GM21360 (cell line): ENCODE measurements around the gene CDH22.

Experiments
- ATAC-seq: cut with Tn5 transposase; IDR thresholded peaks from one replicate; pipeline ENCODE4 v1.9.1; 2021; ENCODE audit warnings: mild to moderate bottlenecking, moderate library complexity; ENCODE audit not compliant: unreplicated experiment

The CDH22 gene

DNA sequence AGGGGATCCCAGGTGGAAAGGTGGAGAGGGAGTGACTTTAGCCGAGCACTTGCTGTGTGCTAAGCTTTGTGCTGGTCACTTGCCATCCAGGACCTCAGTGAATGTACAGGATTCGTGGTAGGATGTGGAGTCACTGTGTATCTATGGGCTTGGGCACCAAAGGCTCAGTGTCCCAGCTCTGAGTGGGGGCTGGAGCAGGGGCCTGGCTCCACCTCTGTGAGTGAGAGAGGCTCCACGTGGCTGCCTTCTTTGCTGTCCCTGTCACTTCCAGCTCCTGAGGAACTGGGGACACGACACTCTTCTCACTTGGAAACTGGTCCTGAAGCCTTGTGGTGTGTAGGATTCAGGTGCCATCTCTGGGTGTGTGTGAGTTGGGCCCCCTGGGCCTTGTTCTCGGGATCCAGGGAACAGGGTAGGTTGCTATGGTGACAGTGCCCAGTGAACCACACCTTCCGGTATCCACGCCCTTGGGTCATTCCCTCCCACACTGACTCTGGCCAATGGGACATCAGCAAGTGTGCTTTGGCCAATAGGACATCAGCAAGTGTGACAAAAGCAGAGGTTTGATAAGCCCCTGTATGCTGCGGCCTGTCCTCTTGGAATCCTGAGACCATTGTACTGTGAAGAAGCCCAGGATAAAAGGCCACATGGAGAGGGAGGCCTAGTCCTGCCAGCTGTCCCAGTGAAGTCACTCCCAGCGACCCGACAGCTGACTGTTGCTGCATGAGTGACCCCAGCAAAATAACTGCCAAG, 87.7 kb downstream of the CDH22 start:
- no peak for ATAC-seq

DNA sequence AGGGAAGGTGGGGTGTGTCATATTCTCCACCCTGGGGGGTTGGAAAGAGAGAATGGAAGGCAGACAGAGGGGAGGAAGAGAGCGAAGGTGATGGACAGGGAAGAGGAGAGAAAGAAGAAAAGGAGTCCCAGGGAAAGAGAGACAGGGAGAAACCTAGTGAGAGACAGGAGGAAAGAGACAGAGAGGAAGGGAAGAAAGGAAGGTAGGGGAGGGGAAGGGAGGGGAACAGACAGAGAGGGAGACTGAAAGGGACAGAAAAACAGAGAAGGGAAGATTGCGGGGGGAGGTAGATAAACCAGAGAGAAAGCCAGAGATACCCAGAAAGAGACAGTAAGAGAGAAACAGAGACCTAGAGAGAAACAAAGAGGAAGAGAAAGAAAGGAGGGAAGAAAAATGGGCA, 88.4 kb downstream of the CDH22 start:
- ATAC-seq: no peak

DNA sequence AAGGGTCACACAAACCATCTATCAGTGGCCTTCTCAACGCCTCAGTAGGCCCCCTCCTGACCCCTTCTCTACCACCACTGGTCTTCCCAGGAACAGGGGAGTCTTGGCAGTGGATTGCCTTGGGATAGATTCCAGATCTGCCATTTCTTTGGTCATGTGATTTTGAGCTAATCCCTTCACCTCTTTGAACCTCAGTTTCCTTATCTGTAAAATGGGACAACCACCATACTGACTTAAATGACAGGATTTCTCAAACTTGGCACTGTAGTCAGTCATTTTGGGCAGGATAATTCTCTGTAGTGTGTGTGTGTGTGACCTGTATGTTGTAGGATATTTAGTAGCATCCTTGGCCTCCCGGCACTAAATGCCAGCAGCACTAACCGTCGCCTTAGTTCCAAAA, 89.1 kb downstream of the CDH22 start:
- no peak for ATAC-seq

DNA sequence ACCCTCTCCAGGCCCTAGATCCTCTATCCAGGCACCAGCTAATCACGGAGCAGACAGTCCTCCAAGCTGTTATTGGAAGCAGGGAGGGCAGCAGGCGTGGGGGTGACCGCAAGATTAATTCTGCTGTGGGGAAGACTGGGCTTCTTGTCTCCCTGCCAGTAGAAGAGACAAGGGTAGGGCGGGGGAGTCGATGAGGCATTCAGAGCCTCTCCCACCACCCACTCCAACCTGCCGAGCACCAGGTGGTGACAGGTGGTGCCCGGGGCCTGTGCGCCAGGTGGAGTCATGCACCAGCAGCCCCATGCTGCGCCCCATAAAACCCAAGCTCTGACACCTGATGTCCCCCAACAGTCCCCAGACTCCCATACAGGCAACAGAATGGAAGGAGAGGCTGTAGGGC, 89.6 kb downstream of the CDH22 start:
- ATAC-seq: no peak

DNA sequence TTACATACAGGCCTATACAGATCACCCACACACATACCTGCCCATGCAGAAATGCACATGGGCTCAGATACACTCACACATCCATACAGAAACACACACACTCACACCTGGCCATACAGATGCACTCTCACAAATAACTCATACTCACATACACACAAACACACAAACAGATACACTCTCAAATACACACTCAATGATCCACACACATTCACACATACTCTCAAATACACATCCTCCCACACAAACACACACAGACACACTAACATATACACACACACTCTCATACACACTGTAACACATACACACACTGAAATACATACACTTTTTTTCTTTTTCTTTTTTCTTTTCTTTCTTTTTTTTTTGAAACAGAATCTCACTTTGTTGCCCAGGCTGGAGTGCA, 90.7 kb downstream of the CDH22 start:
- ATAC-seq: no peak

DNA sequence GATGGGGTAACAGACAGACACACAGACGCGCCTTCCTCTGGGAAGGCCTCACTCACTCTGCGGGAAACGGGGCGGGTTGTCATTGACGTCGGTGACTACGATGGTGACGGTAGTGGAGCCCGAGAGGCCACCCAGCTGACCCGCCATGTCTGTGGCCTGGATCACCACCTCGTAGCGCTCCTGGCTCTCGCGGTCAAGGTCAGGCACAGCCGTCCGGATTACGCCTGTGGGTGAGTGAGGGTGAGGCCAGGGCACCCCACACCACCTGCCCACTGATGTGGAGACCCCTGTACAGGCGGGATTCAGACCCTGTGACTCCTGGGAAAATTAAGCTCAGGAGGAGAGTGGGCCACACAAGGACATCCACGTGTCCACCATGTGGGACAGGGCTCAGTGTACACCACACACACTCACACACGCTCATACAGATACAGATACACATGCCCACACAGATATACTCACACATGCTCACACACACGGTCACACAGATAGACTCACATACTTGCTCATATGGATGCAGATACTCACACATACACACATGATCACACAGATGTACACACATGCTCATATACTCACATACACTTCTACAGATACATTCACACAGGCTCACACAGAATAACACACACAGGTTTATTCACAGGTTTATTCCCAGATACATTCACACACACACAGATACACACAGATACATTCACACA, 91.4 kb downstream of the CDH22 start:
- ATAC-seq: no peak

DNA sequence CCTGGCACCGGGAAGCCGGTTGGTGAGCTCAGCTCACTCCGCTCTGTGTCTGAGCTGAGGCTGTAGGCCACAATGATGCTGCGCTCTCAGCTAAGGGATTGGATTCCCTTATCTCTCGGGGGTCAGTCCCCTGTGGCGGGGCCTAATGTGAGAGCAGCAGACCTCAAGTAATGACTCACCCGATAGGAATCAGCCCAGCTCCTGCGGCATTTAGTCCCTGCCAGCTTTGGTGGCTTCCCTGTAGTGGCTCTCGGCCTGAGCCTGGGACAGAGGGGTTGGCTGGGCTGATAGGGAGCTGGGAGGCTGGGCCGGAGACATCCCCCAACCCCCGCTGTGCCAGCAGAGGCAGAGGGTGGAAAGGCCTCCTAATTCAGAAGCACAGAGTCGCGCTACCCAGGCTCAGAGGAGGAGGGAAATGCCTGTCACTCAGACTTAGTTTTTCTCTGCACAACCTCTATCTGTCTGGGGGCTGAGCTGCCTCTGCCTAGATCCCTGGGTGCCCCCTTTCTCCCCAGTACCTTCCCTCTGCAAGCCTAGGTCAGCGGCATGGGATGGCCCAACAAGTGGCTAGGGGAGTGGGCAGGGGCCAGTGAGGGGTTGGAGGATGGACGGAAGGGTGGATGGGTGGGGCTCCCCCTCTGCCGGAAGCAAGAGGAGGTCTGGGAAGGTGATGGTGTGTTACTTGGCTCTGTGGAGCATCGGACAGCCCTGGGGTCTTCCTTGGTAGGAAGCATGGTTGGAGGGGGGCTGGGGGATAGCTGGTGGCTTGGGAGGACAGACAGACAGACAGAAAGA, 92.2 kb downstream of the CDH22 start:
- no peak for ATAC-seq

DNA sequence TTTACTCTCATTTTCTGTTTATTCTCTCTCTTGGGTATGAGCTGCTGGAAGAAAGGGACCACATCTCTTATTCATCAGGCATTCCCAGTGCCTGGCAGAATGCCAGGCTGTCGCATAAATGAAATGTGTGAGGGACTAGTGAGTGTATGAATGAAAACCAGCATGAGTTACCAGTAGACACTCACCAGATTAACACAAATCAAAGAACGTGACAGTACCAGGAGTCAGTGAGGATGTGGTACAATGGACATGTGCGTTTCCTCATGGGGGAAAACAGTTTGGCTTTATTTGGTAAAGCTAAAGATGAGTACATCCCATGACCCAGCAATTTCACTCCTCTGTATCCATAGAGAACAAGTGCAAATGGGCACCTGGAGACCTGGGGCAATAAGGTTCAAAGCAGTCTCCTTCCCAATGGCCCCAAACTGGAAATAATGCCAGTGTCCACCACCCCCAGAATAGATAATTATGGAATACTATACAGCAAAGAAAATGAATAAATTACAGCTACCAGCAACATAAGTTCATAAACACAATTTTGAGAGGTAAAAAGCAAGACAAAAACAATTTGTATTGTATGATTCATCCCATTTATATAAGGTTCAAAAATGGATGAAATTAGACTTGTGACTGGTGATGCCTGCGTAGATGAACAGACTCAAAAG, 93.3 kb downstream of the CDH22 start:
- no peak for ATAC-seq

DNA sequence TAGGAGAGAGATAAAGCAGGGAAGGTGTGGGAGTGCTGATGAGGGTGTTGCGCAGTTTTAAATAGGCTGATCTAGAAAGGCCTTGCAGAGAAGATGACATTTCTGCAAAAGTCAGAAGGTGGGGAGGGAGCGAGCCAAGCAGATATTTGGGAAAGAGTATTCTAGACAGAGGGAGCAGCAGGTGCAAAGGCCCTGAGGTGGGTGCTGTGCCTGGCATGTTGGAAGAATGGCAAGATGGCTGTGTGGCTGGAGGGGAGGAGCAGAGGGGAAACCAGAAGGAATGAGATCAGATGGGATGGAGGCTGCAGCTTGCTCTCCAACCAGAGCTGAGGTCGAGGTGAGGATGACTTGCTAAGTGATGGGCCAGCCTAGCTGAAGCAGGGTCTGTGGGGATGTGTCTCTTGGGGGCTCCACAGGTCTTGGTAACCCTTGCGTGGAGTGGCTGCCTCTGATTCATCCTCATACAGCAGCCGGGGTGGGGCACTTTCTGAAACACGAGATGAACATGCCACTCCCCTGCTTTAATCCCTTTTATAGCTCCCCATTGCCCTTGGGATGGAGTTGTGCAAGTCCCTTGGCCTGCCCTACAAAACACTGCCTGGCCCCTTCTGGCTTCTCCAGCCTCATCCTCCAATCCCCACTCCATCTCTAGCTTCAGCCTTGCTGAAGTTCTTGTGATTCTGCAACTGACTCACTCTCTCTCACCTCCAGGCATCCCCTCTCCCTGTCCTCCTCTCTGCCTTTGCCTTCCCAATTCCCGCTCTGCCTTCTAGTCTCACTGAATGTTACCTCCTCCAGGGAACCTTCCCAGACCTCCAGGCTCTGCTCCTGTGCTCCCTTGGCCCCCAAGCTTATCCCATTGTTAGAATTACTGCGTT, 94.1 kb downstream of the CDH22 start:
- no peak for ATAC-seq

DNA sequence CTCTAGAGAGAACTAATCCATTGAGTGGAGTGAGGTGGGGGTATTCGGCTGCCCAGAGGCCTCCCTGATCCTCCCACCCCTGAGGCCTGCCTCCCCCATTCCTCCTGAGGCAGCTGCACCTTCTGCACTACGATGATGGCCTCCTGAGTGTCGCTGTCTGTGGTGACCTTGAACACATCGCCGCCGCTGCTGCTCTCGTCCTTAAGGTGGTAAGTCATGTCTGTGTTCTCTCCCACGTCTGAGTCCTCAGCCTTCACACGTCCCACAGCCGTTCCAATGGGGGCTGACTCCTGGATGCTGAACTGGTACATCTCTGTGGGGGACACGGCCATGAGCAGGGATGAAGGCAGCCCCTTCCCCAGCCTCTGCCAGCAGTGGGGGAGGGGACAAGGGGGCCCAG, 95.4 kb downstream of the CDH22 start:
- ATAC-seq: no peak

DNA sequence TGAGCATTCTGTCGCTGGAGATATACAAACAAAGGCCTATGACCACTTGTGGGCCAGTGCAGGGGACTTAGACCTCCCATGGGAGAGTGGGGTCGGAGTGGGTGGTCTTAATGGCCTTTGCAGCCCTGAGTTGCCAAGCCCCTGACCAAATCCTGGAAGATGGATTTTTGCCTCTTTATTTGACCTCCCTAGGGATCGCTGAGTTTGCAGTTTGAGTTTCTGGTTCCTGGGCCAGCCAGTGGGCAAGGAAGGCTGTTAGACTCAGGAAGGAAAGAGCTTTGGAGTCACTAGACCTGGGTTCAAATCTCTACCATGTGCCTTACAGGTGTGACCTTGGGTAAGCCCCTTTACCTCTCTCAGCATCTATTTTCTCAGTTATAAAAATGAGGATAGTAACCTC, 96.0 kb downstream of the CDH22 start:
- no peak for ATAC-seq

DNA sequence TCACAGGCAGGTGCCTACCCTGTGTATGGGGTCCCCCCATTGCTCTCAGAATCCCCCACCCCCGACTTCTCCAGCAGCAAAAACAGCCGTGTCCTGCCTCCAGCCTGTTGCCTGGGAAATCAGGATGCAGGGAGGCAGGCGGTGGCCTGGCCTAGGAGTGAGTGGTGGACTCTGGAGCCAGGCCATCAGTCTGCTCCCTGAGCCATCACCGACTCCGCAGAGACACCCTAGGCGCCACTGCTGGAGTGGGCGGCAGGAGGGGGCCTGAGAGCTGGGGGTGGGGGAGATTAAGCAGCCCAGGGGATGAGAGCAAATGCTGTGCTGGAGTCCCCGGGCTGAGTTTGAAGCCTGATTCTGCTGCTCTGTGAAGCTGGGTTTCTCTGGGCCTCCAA, 97.0 kb downstream of the CDH22 start:
- no peak for ATAC-seq

DNA sequence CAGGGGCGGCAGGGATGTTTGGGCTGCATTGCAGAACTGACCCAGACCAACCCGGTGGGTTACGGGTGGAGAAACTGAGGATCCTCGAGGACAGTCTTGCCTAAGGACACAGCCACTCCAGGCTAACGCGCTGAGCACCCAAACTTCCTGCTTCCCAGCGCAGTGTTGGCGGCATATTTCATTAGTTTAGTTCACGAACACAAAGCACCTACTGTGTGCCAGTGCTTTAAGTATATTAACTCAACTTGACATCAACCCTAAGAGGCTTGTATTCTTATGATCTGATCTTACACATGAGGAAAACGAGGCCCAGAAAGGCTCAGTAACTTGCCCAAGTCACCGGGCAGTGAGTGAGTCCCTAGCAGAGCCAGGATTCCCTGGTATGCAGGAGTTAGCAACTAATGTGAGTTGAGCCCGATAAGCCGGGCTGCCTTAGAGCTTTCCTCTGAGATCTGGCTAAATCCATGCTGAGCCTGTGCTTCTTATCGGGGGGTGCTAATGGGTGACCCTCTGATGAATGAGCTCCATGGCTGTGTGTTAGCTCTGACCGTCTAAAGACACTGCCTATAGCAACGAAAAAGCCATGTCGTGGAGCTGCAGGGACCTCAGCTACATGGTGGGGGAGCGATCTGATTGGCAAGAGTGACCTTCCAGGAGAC, 97.5 kb downstream of the CDH22 start:
- no peak for ATAC-seq

DNA sequence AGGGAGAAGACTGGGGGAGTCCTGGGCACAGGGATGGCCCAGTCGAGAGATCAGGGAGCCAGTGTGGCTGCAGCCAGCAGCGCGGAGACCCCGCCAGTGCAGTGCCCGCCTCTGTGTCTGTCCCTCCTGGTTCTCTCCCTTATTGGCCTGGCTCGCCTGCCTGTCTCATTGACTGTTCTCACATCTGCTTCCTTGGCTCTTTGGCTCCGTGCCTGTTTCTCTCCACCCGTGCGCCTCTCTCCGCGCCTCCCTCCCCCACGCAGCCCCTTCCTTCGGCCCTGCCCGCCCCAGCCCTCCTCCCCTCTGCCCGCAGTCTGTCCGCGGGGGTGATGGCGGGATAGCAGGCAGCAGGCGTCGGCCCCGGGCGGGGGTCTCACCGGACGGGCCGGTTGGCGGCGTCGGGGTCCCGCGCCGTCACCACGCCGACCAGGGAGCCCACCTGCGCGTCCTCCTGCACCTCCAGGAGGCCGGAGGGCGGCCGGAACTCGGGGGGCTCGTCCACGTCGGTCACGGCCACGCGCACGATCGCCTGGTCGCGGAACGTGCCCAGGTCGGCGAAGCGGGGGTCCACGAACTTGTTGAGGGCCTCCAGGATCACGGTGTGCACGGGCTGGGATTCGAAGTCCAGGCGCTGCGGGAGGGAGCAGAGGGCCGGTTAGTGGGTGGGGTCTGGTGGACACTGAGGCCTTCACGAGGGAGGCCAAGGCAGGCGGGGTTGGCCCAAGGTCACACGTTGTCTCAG, 98.2 kb downstream of the CDH22 start:
- ATAC-seq: no peak

DNA sequence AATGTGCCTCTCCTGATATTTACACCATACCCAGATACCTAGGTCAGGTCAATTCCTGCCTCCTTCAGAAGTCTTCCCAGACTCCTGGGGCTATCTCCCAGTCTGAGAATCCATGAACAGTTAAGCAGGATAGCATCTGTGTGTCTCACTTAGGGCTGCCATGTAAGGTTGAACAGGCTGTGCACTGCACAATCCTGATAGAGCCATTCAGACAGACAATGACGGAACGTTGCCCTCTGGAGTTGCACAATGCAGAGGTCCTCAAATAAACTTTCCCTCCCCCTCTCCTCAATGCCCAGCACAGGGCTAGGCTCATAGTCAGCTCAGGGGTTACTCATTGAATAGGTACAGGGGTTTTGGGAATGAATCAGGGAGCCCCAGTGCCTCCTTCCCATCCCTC, 100.5 kb downstream of the CDH22 start:
- ATAC-seq: no peak

DNA sequence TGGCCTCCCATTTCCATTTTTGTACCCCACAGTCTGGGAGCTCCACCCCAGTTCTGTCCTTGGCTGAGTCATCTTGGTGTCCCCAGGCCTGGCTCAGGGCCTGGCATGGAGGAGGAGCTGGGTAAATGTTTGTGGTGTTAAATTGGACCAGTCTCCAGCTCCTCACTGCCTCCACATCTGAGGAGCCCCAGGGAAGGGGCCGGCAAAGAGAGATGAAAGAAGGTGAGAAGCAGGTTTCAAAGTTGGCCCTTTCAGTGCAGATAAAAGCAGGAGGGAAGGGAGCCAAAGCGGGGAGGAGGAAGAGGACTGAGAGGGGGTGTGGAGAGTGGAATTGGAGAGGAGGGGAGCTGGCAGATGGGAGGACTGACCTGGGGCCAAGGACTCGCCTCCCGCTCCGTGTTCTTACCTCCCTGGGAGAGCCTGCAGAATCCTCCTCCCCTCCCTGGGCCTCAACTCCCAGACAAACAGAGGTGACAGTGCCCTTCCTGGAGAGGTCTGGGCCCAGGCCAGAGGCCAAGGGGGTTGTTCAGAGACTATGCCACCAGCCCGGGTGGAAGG, 101.2 kb downstream of the CDH22 start:
- no peak for ATAC-seq

DNA sequence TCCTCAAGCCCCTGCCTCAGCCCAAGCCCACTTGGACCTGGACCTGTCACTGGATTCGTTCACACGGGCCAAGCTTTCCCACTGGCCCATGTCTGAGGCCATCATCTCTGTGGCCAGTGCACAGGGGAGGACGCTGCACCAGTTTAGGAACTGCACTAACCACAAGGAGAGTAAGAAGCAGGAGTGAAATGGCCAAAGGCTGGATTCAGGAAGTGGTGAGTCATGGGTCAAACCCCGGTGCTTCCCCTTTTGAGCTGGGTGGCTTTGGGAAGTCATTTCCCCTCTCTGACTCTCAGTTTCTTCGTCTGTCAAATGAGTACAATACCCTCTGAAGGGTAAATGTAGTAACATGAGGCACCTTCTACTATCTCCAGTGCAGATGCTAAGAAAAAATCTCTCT, 102.3 kb downstream of the CDH22 start:
- no peak for ATAC-seq

DNA sequence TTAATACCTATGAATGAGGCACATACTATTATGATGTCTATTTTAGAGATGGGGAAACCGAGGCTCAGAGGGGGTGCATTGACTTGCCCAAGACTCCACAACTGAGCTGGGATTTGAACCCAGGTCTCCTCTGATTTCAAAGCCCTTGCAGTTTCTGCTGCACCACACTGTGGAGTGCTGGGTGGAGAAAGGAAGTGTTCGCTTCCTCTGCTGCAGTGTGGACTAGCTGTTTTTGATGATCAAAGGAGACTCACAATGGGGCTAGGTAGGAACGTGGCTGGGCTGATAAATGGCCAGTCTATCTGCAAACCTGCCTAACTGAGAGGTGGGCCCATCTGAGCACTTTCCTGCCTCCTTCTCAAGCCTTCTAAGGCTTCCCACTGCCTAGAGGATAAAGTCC, 102.9 kb downstream of the CDH22 start:
- no peak for ATAC-seq

DNA sequence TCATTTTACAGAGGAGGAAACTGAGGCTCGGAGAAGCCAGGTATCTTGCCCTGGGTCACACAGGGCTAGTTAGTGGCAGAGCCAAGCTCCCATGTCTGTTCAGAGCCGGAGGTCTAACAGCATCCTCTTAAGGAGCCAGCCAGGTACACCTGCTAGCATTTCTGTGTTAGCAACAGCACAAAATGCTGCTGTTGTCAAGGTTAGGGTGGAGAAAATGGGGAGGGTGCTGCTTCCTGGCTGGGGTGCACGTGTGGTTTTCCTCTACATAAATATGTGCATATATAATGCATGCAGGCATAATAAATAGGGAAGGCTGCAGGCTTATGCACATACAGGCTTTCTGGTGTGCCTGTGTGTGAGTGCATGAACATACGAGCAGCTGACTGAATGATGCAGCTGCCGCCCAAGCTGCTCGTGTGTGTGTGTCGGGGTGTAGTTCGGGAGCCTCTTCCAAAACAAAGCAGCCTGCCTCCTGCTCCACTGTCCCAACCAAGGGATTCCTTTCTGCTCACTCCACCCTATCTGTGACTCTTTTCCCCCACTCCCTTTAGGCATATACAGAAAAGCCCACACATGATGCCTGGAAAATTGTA, 103.6 kb downstream of the CDH22 start:
- no peak for ATAC-seq
